Activated CD8-positive, alpha-beta T cell treated with anti-CD3 and anti-CD28 coated beads for 36 hours (primary cell): ENCODE data around the gene RBM44. TPM values are rescaled to one million over a fixed set of nuclear protein-coding genes. Genes with fewer than 3 reads are reported as not detected.

Source experiments
- ATAC-seq: fragments of 200-7000 bp; cut with Tn5 transposase; one replicate; pipeline ENCODE4 v1.10.0; 2021; ENCODE audit warnings: mild to moderate bottlenecking, moderate library complexity
- CTCF ChIA-PET: fragments of 350-600 bp; sonication (Branson Sonifier 250); formaldehyde crosslinking; loops from one replicate; lab custom pipeline; 2021; ENCODE audit warnings: antibody characterized with exemption; lab: Charles Lee
- POLR2A ChIA-PET: fragments of 350-600 bp; sonication (Branson Sonifier 250); formaldehyde crosslinking; loops from one replicate; lab custom pipeline; 2021; ENCODE audit warnings: antibody characterized with exemption; lab: Charles Lee
- DNase-seq: peaks from one replicate; pipeline ENCODE4 v3.0.0-alpha.2; 2020
- H3K27ac Mint-ChIP-seq: one replicate; pipeline ENCODE4 v1.8.0; 2021; ENCODE audit warnings: mild to moderate bottlenecking, mixed read lengths
- H3K27me3 Mint-ChIP-seq: one replicate; pipeline ENCODE4 v1.8.0; 2021; ENCODE audit warnings: mixed read lengths
- H3K36me3 Mint-ChIP-seq: one replicate; pipeline ENCODE4 v1.8.0; 2021; ENCODE audit warnings: low read depth, mixed read lengths
- H3K4me1 Mint-ChIP-seq: one replicate; pipeline ENCODE4 v1.8.0; 2021; ENCODE audit warnings: low read depth, mixed read lengths
- H3K4me3 Mint-ChIP-seq: one replicate; pipeline ENCODE4 v1.8.0; 2021; ENCODE audit warnings: mild to moderate bottlenecking, moderate library complexity, mixed read lengths
- H3K9me3 Mint-ChIP-seq: one replicate; pipeline ENCODE4 v1.8.0; 2021; ENCODE audit warnings: mixed read lengths
- intact Hi-C: fragments of 100-400 bp; cut with micrococcal nuclease; formaldehyde crosslinking; loops from one replicate; pipeline ENCODE4 v1.10.0; 2022
- total RNA-seq, 2 experiments: library from RNA; stranded (reverse); gene quantifications; one replicate each; pipeline ENCODE4 v1.2.3, GENCODE V29; 2021
- TF ChIP-seq, protein P1 (sequence below): fragments of 200-600 bp; IDR thresholded peaks from one replicate; pipeline ENCODE4 v1.8.0; 2022; ENCODE audit warnings: antibody characterized with exemption, mild to moderate bottlenecking

The RBM44 gene
- total RNA-seq, 2 experiments from 2014 or later, result 0.52 to 0.87 TPM

DNA sequence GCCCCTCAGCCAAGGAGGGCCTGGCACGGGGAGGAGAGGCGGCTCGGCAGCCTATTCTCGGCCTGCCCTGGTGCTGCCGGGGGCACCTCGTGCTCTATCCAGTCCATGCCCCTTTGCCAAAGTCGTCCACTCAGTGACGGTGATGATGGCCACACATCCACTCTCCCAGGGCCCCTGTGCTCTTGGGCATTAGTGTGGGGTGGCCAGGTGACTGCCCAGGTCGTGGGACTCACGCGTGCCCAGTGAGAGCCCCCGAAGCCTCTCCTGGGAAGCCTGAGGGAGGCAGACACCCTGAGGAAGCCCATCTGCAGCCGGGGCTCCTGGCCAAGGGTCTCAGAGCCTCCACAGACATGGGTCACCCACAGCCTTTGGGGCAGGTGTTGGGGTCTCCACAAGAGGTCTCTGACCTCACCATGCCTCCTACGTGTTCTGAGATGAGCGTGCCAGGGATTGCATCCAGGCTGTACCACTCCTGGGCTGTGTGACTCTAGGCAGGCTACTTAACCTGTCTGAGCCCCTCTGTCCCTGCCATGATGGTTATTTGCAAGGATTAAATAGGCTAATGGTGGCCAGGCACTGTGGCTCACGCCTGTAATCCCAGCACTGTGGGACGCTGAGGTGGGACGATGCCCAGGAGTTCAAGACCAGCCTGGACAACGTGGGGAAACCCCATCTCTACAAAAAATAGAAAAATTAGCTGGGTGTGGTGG, 73.8 kb downstream of the RBM44 start:
- ChIA-PET CTCF (interaction anchor here (0.9 to 1.1 kb wide), 2 partner anchors 14 to 18 kb away, joined by 3 to 4 read pairs; no protein-coding TSS in a partner anchor), POLR2A (no interaction called here)
- Mint-ChIP-seq H3K27me3 (peaks cover 21% of the 10 kb centered on the region), H3K4me1 (peaks cover 18% of the 10 kb centered on the region), H3K36me3 (no peaks in the 10 kb centered on the region), H3K4me3 (no peak overlapping the region), H3K9me3 (no peaks in the 10 kb centered on the region), H3K27ac (no peak overlapping the region)
- no peak for DNase-seq
- TF ChIP-seq, protein P1, sequence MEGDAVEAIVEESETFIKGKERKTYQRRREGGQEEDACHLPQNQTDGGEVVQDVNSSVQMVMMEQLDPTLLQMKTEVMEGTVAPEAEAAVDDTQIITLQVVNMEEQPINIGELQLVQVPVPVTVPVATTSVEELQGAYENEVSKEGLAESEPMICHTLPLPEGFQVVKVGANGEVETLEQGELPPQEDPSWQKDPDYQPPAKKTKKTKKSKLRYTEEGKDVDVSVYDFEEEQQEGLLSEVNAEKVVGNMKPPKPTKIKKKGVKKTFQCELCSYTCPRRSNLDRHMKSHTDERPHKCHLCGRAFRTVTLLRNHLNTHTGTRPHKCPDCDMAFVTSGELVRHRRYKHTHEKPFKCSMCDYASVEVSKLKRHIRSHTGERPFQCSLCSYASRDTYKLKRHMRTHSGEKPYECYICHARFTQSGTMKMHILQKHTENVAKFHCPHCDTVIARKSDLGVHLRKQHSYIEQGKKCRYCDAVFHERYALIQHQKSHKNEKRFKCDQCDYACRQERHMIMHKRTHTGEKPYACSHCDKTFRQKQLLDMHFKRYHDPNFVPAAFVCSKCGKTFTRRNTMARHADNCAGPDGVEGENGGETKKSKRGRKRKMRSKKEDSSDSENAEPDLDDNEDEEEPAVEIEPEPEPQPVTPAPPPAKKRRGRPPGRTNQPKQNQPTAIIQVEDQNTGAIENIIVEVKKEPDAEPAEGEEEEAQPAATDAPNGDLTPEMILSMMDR, result no peak
- ATAC-seq, result no peak
- intact Hi-C loops, result no loop called here

DNA sequence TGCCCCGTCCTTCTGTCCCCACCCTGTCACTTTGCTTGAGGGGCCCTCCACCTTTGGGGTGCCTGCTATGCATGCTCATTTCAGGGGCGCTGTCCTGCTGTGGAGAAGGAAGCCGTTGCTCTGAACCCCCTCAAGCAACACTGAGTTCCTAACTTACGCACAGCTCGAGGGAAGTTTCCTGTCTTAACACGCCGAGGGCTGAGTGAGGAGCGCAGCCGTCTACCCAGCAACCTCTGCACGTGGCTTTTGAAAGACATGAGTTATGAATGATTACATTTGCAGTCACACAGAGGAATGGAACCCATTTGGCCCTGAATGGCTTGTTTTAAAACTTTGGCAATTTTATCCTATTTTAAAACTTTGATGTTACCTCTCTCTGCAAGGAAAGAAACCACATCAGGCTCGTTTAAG, 74.8 kb downstream of the RBM44 start:
- intact Hi-C loops, result no loop called here
- Mint-ChIP-seq H3K36me3 (no peaks in the 10 kb centered on the region), H3K4me1 (peaks cover 18% of the 10 kb centered on the region), H3K27me3 (peaks cover 18% of the 10 kb centered on the region), H3K27ac (no peak overlapping the region), H3K9me3 (no peaks in the 10 kb centered on the region), H3K4me3 (no peak overlapping the region)
- ChIA-PET POLR2A (no interaction called here), CTCF (interaction anchor here (0.9 to 1.1 kb wide), 2 partner anchors 15 to 17 kb away, joined by 3 to 4 read pairs; no protein-coding TSS in a partner anchor)
- TF ChIP-seq, protein P1, result no peak
- peak; percentile 42 for DNase-seq
- ATAC-seq, result peak; percentile 74

GRCh38 chr2:237873897-237874551, 75.4 kb downstream of the RBM44 start:
- H3K4me3 Mint-ChIP-seq, result no peak overlapping the region
- no peaks in the 10 kb centered on the region for H3K9me3 Mint-ChIP-seq
- TF ChIP-seq, protein P1, result no peak
- DNase-seq (no peak), ATAC-seq (no peak)
- no peaks in the 10 kb centered on the region for H3K36me3 Mint-ChIP-seq
- H3K4me1 Mint-ChIP-seq, result peaks cover 12% of the 10 kb centered on the region
- ChIA-PET CTCF (no interaction called here), POLR2A (no interaction called here)
- no peak overlapping the region for H3K27ac Mint-ChIP-seq
- H3K27me3 Mint-ChIP-seq, result peaks cover 16% of the 10 kb centered on the region
- intact Hi-C loops, result no loop called here

- H3K4me3 Mint-ChIP-seq, result no peak overlapping the region
- H3K9me3 Mint-ChIP-seq, result no peaks in the 10 kb centered on the region
- CTCF ChIA-PET, result no interaction called here
These were observed 76.1 kb downstream of the RBM44 start for GRCh38 chr2:237874585-237875161.

More at GRCh38 chr2:237874585-237875161, 76.1 kb downstream of the RBM44 start:
- ATAC-seq (no peak), DNase-seq (no peak)
- H3K27me3 Mint-ChIP-seq, result peaks cover 9% of the 10 kb centered on the region
- TF ChIP-seq, protein P1, result no peak
- H3K4me1 Mint-ChIP-seq, result peaks cover 7% of the 10 kb centered on the region
- intact Hi-C loops, result no loop called here
- H3K27ac Mint-ChIP-seq, result no peak overlapping the region
- no peaks in the 10 kb centered on the region for H3K36me3 Mint-ChIP-seq
- POLR2A ChIA-PET, result no interaction called here
